Measurements from ENCODE around the gene SAMD8.
"Not testable (repeated sequence)": the region's sequence is repeated elsewhere in the genome, so short reads cannot be mapped to it uniquely, and the experiment has no call there.

- not testable (repeated sequence) for TF ChIP-seq CTCF, POLR2A (IDR thresholded peaks at IDR 0.05)
Observed at GRCh38 chr10:75221492-75221891, 110.0 kb downstream of the SAMD8 start.
